D721Med (cell line): Measurements from ENCODE around the gene HS6ST3.

ENCODE experiments used
- DNase-seq: peaks from one replicate; pipeline ENCODE4 v3.0.0; 2011; ENCODE audit warnings: low spot score; ENCODE audit not compliant: insufficient read length
- FAIRE-seq: peaks from 2 replicates; lab custom pipeline; 2011; peaks lifted over from hg19 to GRCh38; lab: Jason Lieb, UNC
- CTCF ChIP-seq: IDR thresholded peaks from 2 replicates; pipeline ENCODE4 v1.5.1; 2012; ENCODE audit warnings: mild to moderate bottlenecking, control low read depth; ENCODE audit not compliant: insufficient read depth; ENCODE audit errors: missing control alignments

The HS6ST3 gene

GRCh38 chr13:96248996-96249395 lies 159.1 kb downstream of the HS6ST3 start:
- TF ChIP-seq CTCF, result no peak
- FAIRE-seq (no peak), DNase-seq (no peak)

GRCh38 chr13:96252903-96253302 lies 163.0 kb downstream of the HS6ST3 start:
- no peak for TF ChIP-seq CTCF
- DNase-seq, result no peak
- no peak for FAIRE-seq

- DNase-seq (no peak), FAIRE-seq (no peak)
- no peak for TF ChIP-seq CTCF
These were observed 183.3 kb downstream of the HS6ST3 start for GRCh38 chr13:96273196-96273595.

GRCh38 chr13:96274046-96274445 lies 184.1 kb downstream of the HS6ST3 start:
- FAIRE-seq, result no peak
- no peak for TF ChIP-seq CTCF
- no peak for DNase-seq

GRCh38 chr13:96279904-96280303 lies 190.0 kb downstream of the HS6ST3 start:
- no peak for FAIRE-seq
- DNase-seq, result no peak
- TF ChIP-seq CTCF, result no peak

- FAIRE-seq, result no peak
- no peak for TF ChIP-seq CTCF
- no peak for DNase-seq
These were observed 195.1 kb downstream of the HS6ST3 start for GRCh38 chr13:96284971-96285370.

- DNase-seq (no peak), FAIRE-seq (no peak)
- TF ChIP-seq CTCF, result no peak
These were observed 195.8 kb downstream of the HS6ST3 start for GRCh38 chr13:96285729-96286128.
